WTC11 (cell line): ENCODE data around the gene WNT5A.

Source experiments
- FOXK1 ChIP-seq: sonication (generic); formaldehyde crosslinking; IDR thresholded peaks from 2 replicates; pipeline ENCODE4 v1.8.0; 2022; ENCODE audit warnings: mild to moderate bottlenecking, moderate library complexity, missing genetic modification reagents
- JUN ChIP-seq: sonication (generic); formaldehyde crosslinking; IDR thresholded peaks from 2 replicates; pipeline ENCODE4 v1.8.0; 2023; ENCODE audit warnings: mild to moderate bottlenecking, missing genetic modification reagents
- NFYB ChIP-seq: sonication (generic); formaldehyde crosslinking; conservative IDR thresholded peaks from 2 replicates; pipeline ENCODE4 v1.8.0; 2022; ENCODE audit warnings: low read depth, missing genetic modification reagents
- PRRX2 ChIP-seq: fragments of 250-450 bp; sonication (Bioruptor Pico); IDR thresholded peaks from 2 replicates; pipeline ENCODE4 v1.8.0; 2021; ENCODE audit warnings: mild to moderate bottlenecking
- ZNF138 ChIP-seq: sonication (generic); formaldehyde crosslinking; conservative IDR thresholded peaks from 2 replicates; pipeline ENCODE4 v1.8.1; 2022; ENCODE audit warnings: mild to moderate bottlenecking, moderate library complexity, missing genetic modification reagents
- TF ChIP-seq, protein P1 (sequence below): sonication (generic); formaldehyde crosslinking; conservative IDR thresholded peaks from 2 replicates; pipeline ENCODE4 v1.8.1; 2023; ENCODE audit warnings: mild to moderate bottlenecking, low read depth, missing genetic modification reagents, moderate library complexity
- TF ChIP-seq, protein P2 (sequence below): fragments of 200-600 bp; IDR thresholded peaks from 2 replicates; pipeline ENCODE4 v1.8.0; 2022; ENCODE audit warnings: antibody characterized with exemption
- TF ChIP-seq, protein P3 (sequence below): sonication (generic); formaldehyde crosslinking; IDR thresholded peaks from 2 replicates; pipeline ENCODE4 v1.8.0; 2022; ENCODE audit warnings: mild to moderate bottlenecking, missing genetic modification reagents
- TF ChIP-seq, protein P4 (sequence below): sonication (generic); formaldehyde crosslinking; IDR thresholded peaks from 2 replicates; pipeline ENCODE4 v1.8.1; 2023; ENCODE audit warnings: mild to moderate bottlenecking, missing genetic modification reagents, moderate library complexity
- TF ChIP-seq, protein P5 (sequence below): sonication (generic); formaldehyde crosslinking; IDR thresholded peaks from 2 replicates; pipeline ENCODE4 v1.8.1; 2022; ENCODE audit warnings: mild to moderate bottlenecking, missing genetic modification reagents, moderate library complexity, borderline replicate concordance
- TF ChIP-seq, protein P6 (sequence below): sonication (generic); formaldehyde crosslinking; IDR thresholded peaks from 2 replicates; pipeline ENCODE4 v1.8.1; 2023; ENCODE audit warnings: mild to moderate bottlenecking, missing genetic modification reagents, moderate library complexity

DNA sequence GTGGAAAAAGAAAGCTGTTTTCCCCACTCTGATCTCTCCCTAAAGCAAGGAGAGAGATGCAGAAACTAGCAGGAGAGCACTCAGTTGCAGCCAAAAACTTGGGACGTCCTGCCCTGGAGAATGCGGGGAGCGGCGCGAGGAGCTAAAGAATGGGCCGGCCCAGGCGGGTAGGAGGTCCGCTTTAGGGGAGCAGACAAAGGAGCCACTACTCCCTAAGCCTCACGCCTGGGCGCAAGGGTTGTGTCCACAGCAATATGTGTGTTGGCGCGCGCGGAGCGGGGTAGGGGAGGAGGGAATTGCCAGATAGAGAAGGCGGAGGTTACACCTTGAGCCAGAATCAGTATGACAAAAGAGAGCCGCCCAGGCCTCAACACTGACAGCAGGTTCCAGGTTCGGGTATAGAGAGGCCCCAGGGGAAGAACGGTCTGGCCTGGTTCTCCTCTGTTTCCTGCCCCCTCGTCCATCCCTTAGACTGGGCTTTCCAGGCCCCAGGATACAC is 2.9 kb downstream of the WNT5A start:
- TF ChIP-seq, protein P1, sequence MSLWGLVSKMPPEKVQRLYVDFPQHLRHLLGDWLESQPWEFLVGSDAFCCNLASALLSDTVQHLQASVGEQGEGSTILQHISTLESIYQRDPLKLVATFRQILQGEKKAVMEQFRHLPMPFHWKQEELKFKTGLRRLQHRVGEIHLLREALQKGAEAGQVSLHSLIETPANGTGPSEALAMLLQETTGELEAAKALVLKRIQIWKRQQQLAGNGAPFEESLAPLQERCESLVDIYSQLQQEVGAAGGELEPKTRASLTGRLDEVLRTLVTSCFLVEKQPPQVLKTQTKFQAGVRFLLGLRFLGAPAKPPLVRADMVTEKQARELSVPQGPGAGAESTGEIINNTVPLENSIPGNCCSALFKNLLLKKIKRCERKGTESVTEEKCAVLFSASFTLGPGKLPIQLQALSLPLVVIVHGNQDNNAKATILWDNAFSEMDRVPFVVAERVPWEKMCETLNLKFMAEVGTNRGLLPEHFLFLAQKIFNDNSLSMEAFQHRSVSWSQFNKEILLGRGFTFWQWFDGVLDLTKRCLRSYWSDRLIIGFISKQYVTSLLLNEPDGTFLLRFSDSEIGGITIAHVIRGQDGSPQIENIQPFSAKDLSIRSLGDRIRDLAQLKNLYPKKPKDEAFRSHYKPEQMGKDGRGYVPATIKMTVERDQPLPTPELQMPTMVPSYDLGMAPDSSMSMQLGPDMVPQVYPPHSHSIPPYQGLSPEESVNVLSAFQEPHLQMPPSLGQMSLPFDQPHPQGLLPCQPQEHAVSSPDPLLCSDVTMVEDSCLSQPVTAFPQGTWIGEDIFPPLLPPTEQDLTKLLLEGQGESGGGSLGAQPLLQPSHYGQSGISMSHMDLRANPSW: no peak
- no peak for TF ChIP-seq JUN (CRISPR knock-in tag)
- TF ChIP-seq, protein P2, sequence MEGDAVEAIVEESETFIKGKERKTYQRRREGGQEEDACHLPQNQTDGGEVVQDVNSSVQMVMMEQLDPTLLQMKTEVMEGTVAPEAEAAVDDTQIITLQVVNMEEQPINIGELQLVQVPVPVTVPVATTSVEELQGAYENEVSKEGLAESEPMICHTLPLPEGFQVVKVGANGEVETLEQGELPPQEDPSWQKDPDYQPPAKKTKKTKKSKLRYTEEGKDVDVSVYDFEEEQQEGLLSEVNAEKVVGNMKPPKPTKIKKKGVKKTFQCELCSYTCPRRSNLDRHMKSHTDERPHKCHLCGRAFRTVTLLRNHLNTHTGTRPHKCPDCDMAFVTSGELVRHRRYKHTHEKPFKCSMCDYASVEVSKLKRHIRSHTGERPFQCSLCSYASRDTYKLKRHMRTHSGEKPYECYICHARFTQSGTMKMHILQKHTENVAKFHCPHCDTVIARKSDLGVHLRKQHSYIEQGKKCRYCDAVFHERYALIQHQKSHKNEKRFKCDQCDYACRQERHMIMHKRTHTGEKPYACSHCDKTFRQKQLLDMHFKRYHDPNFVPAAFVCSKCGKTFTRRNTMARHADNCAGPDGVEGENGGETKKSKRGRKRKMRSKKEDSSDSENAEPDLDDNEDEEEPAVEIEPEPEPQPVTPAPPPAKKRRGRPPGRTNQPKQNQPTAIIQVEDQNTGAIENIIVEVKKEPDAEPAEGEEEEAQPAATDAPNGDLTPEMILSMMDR: no peak
- no peak for TF ChIP-seq ZNF138 (CRISPR knock-in tag)
- TF ChIP-seq, protein P3, sequence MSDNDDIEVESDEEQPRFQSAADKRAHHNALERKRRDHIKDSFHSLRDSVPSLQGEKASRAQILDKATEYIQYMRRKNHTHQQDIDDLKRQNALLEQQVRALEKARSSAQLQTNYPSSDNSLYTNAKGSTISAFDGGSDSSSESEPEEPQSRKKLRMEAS (CRISPR knock-in tag): no peak
- TF ChIP-seq FOXK1 (CRISPR knock-in tag): no peak
- TF ChIP-seq, protein P4, sequence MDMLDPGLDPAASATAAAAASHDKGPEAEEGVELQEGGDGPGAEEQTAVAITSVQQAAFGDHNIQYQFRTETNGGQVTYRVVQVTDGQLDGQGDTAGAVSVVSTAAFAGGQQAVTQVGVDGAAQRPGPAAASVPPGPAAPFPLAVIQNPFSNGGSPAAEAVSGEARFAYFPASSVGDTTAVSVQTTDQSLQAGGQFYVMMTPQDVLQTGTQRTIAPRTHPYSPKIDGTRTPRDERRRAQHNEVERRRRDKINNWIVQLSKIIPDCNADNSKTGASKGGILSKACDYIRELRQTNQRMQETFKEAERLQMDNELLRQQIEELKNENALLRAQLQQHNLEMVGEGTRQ: no peak
- TF ChIP-seq PRRX2 (CRISPR knock-in tag): no peak
- TF ChIP-seq, protein P5, sequence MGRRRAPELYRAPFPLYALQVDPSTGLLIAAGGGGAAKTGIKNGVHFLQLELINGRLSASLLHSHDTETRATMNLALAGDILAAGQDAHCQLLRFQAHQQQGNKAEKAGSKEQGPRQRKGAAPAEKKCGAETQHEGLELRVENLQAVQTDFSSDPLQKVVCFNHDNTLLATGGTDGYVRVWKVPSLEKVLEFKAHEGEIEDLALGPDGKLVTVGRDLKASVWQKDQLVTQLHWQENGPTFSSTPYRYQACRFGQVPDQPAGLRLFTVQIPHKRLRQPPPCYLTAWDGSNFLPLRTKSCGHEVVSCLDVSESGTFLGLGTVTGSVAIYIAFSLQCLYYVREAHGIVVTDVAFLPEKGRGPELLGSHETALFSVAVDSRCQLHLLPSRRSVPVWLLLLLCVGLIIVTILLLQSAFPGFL (CRISPR knock-in tag): no peak
- TF ChIP-seq NFYB (CRISPR knock-in tag): no peak
- TF ChIP-seq, protein P6, sequence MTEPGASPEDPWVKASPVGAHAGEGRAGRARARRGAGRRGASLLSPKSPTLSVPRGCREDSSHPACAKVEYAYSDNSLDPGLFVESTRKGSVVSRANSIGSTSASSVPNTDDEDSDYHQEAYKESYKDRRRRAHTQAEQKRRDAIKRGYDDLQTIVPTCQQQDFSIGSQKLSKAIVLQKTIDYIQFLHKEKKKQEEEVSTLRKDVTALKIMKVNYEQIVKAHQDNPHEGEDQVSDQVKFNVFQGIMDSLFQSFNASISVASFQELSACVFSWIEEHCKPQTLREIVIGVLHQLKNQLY (CRISPR knock-in tag): no peak
